22Rv1 (cell line): ENCODE data around the gene KIF6.

ENCODE experiments used
- H3K27ac ChIP-seq: fragments of 450-650 bp; 2 replicates; pipeline ENCODE4 v1.5.1; 2017
- CTCF ChIP-seq: fragments of 450-650 bp; IDR thresholded peaks from 2 replicates; pipeline ENCODE4 v1.5.1; 2017; ENCODE audit warnings: mild to moderate bottlenecking
- ZFX ChIP-seq: fragments of 450-650 bp; IDR thresholded peaks from 2 replicates; pipeline ENCODE4 v1.6.1; 2017; ENCODE audit warnings: antibody characterized with exemption, borderline replicate concordance

The KIF6 gene

GRCh38 chr6:39400026-39400425, 325.2 kb downstream of the KIF6 start:
- no peak overlapping the region for H3K27ac ChIP-seq
- no peak for TF ChIP-seq CTCF
- no peak for TF ChIP-seq ZFX

- H3K27ac ChIP-seq = no peak overlapping the region
- TF ChIP-seq CTCF (no peak), ZFX (no peak)
Measured at GRCh38 chr6:39396854-39397253, 328.4 kb downstream of the KIF6 start.

GRCh38 chr6:39393075-39393474, 332.1 kb downstream of the KIF6 start:
- H3K27ac ChIP-seq = no peak overlapping the region
- no peak for TF ChIP-seq ZFX
- TF ChIP-seq CTCF = no peak

- TF ChIP-seq ZFX = no peak
- TF ChIP-seq CTCF = no peak
- H3K27ac ChIP-seq = no peak overlapping the region
Measured at GRCh38 chr6:39391182-39391581, 334.0 kb downstream of the KIF6 start.

GRCh38 chr6:39389484-39389767, 335.8 kb downstream of the KIF6 start:
- no peak overlapping the region for H3K27ac ChIP-seq
- TF ChIP-seq ZFX (no peak), CTCF (peak; percentile 10; the same call in 1 of the 2 replicates)

- TF ChIP-seq CTCF = no peak
- TF ChIP-seq ZFX = no peak
- no peak overlapping the region for H3K27ac ChIP-seq
Measured at GRCh38 chr6:39388606-39389483, 336.4 kb downstream of the KIF6 start.

- TF ChIP-seq ZFX (no peak), CTCF (no peak)
- H3K27ac ChIP-seq = no peak overlapping the region
Measured at GRCh38 chr6:39387785-39388184, 337.4 kb downstream of the KIF6 start.
